HUES64 (cell line): ENCODE results near the gene CORO6.
A peak's percentile ranks its signal among the peaks of the same experiment; 100 is the strongest.

ENCODE experiments used
- H3K27ac ChIP-seq: 2 replicates; pipeline ENCODE4 v1.7.0; 2013; ENCODE audit warnings: low read depth, low read length, inconsistent platforms
- H3K27me3 ChIP-seq: 2 replicates; pipeline ENCODE4 v1.6.1; 2013; ENCODE audit warnings: mild to moderate bottlenecking, low read length; ENCODE audit not compliant: insufficient read depth
- H3K36me3 ChIP-seq: 2 replicates; pipeline ENCODE4 v1.6.1; 2013; ENCODE audit warnings: mild to moderate bottlenecking, low read length; ENCODE audit not compliant: insufficient read depth
- H3K4me1 ChIP-seq: 2 replicates; pipeline ENCODE4 v1.6.1; 2013; ENCODE audit warnings: mild to moderate bottlenecking, low read length, moderate library complexity; ENCODE audit not compliant: insufficient read depth
- H3K4me3 ChIP-seq: 2 replicates; pipeline ENCODE4 v1.5.1; 2013; ENCODE audit warnings: mild to moderate bottlenecking, low read length, moderate library complexity
- H3K9ac ChIP-seq: 2 replicates; pipeline ENCODE4 v1.6.1; 2013; ENCODE audit warnings: mild to moderate bottlenecking, low read depth, low read length
- H3K9me3 ChIP-seq: 2 replicates; pipeline ENCODE4 v1.6.1; 2013; ENCODE audit warnings: low read depth, low read length; ENCODE audit not compliant: insufficient read depth
- WGBS: fragments of 150-250, 120-280 bp; methylation state at CpG from one replicate; pipeline ENCODE4 v1.1.7; 2013; ENCODE audit warnings: missing lambda C conversion rate; 5-methylcytosine and 5-hydroxymethylcytosine counted together

The CORO6 gene

GRCh38 chr17:29633886-29634285 is 11.2 kb upstream of the CORO6 start:
- Histone ChIP-seq H3K9ac (no peak overlapping the region), H3K36me3 (peaks cover 16% of the 10 kb centered on the region; the same call in 1 of the 2 replicates), H3K9me3 (no peaks in the 10 kb centered on the region), H3K4me1 (peaks cover 6% of the 10 kb centered on the region; the same call in 1 of the 2 replicates), H3K4me3 (no peak overlapping the region), H3K27me3 (no peaks in the 10 kb centered on the region), H3K27ac (no peak overlapping the region)
- 78% methylated on average over 3 of the region's 3 CpGs for WGBS

GRCh38 chr17:29630630-29631193 is 8.0 kb upstream of the CORO6 start:
- peaks cover 9% of the 10 kb centered on the region; the same call in 1 of the 2 replicates for H3K36me3 ChIP-seq
- WGBS, result 94% methylated on average over 6 of the region's 6 CpGs
- H3K9ac ChIP-seq, result no peak overlapping the region
- peaks cover 6% of the 10 kb centered on the region; the same call in 1 of the 2 replicates for H3K4me1 ChIP-seq
- no peak overlapping the region for H3K4me3 ChIP-seq
- H3K27ac ChIP-seq, result no peak overlapping the region
- H3K27me3 ChIP-seq, result no peaks in the 10 kb centered on the region
- no peaks in the 10 kb centered on the region for H3K9me3 ChIP-seq

- no peak overlapping the region for H3K4me3 ChIP-seq
- H3K27me3 ChIP-seq, result no peaks in the 10 kb centered on the region
- peaks cover 6% of the 10 kb centered on the region; the same call in 1 of the 2 replicates for H3K4me1 ChIP-seq
- no peak overlapping the region for H3K9ac ChIP-seq
- 90% methylated on average over 2 of the region's 2 CpGs for WGBS
- H3K36me3 ChIP-seq, result peaks cover 9% of the 10 kb centered on the region; the same call in 1 of the 2 replicates
- no peaks in the 10 kb centered on the region for H3K9me3 ChIP-seq
- H3K27ac ChIP-seq, result no peak overlapping the region
Measured at GRCh38 chr17:29629839-29630238, 7.1 kb upstream of the CORO6 start.

GRCh38 chr17:29628644-29629043 is 5.9 kb upstream of the CORO6 start:
- Histone ChIP-seq H3K4me3 (no peak overlapping the region), H3K4me1 (peaks cover 6% of the 10 kb centered on the region), H3K27ac (no peak overlapping the region), H3K27me3 (peaks cover 4% of the 10 kb centered on the region), H3K9me3 (no peaks in the 10 kb centered on the region), H3K36me3 (peaks cover 9% of the 10 kb centered on the region; the same call in 1 of the 2 replicates), H3K9ac (no peak overlapping the region)
- WGBS, result 89% methylated on average over 2 of the region's 2 CpGs

- H3K27ac ChIP-seq, result no peak overlapping the region
- WGBS, result 92% methylated on average over 1 of the region's 1 CpG
- no peak overlapping the region for H3K4me3 ChIP-seq
- peaks cover 11% of the 10 kb centered on the region for H3K27me3 ChIP-seq
- no peak overlapping the region for H3K9ac ChIP-seq
- H3K9me3 ChIP-seq, result no peaks in the 10 kb centered on the region
- H3K4me1 ChIP-seq, result peaks cover 7% of the 10 kb centered on the region
- H3K36me3 ChIP-seq, result peaks cover 9% of the 10 kb centered on the region; the same call in 1 of the 2 replicates
Measured at GRCh38 chr17:29627951-29628350, 5.2 kb upstream of the CORO6 start.

GRCh38 chr17:29625037-29625750 is 2.5 kb upstream of the CORO6 start:
- Histone ChIP-seq H3K9me3 (no peaks in the 10 kb centered on the region), H3K4me3 (no peak overlapping the region), H3K27me3 (peaks cover 35% of the 10 kb centered on the region), H3K36me3 (no peaks in the 10 kb centered on the region), H3K4me1 (peaks cover 7% of the 10 kb centered on the region), H3K27ac (no peak overlapping the region), H3K9ac (no peak overlapping the region)
- 75% methylated on average over 8 of the region's 8 CpGs for WGBS

- H3K27ac ChIP-seq, result no peak overlapping the region
- no peak overlapping the region for H3K4me3 ChIP-seq
- WGBS, result 93% methylated on average over 3 of the region's 4 CpGs
- no peaks in the 10 kb centered on the region for H3K9me3 ChIP-seq
- H3K36me3 ChIP-seq, result no peaks in the 10 kb centered on the region
- H3K9ac ChIP-seq, result no peak overlapping the region
- peaks cover 35% of the 10 kb centered on the region for H3K27me3 ChIP-seq
- H3K4me1 ChIP-seq, result peaks cover 7% of the 10 kb centered on the region
Measured at GRCh38 chr17:29624586-29624985, 1.9 kb upstream of the CORO6 start.

- H3K4me1 ChIP-seq, result peaks cover 7% of the 10 kb centered on the region
Measured at GRCh38 chr17:29623283-29623647, 553 bp upstream of the CORO6 start.

GRCh38 chr17:29621751-29622194 is 939 bp downstream of the CORO6 start:
- Histone ChIP-seq H3K27me3 (peaks cover 59% of the 10 kb centered on the region), H3K9ac (no peak overlapping the region), H3K4me3 (peak overlapping the region; percentile 72), H3K9me3 (no peaks in the 10 kb centered on the region), H3K4me1 (peaks cover 7% of the 10 kb centered on the region), H3K27ac (no peak overlapping the region), H3K36me3 (no peaks in the 10 kb centered on the region)
- WGBS, result 71% methylated on average over 8 of the region's 8 CpGs

More at GRCh38 chr17:29623283-29623647, 553 bp upstream of the CORO6 start:
- Histone ChIP-seq H3K36me3 (no peaks in the 10 kb centered on the region), H3K9me3 (no peaks in the 10 kb centered on the region), H3K27ac (no peak overlapping the region; the same call in 1 of the 2 replicates), H3K9ac (peak overlapping the region; percentile 83), H3K4me3 (peak overlapping the region; percentile 72), H3K27me3 (peaks cover 44% of the 10 kb centered on the region)
- 30% methylated on average over 4 of the region's 4 CpGs for WGBS

GRCh38 chr17:29620779-29621500 is 1.8 kb downstream of the CORO6 start:
- peaks cover 67% of the 10 kb centered on the region for H3K27me3 ChIP-seq
- no peak overlapping the region for H3K27ac ChIP-seq
- no peak overlapping the region for H3K4me3 ChIP-seq
- no peaks in the 10 kb centered on the region for H3K36me3 ChIP-seq
- H3K4me1 ChIP-seq, result peaks cover 12% of the 10 kb centered on the region
- 93% methylated on average over 12 of the region's 12 CpGs for WGBS
- H3K9ac ChIP-seq, result no peak overlapping the region
- H3K9me3 ChIP-seq, result no peaks in the 10 kb centered on the region

- WGBS, result 67% methylated on average over 3 of the region's 4 CpGs
- H3K9ac ChIP-seq, result no peak overlapping the region
- no peaks in the 10 kb centered on the region for H3K9me3 ChIP-seq
- H3K4me3 ChIP-seq, result no peak overlapping the region
- H3K27me3 ChIP-seq, result peaks cover 74% of the 10 kb centered on the region
- H3K27ac ChIP-seq, result no peak overlapping the region
- peaks cover 13% of the 10 kb centered on the region for H3K4me1 ChIP-seq
- no peaks in the 10 kb centered on the region for H3K36me3 ChIP-seq
Measured at GRCh38 chr17:29620271-29620670, 2.4 kb downstream of the CORO6 start.
